Endothelial cell of umbilical vein (primary cell): Measurements from ENCODE around the gene RIPOR3. TPM values are rescaled to one million over a fixed set of nuclear protein-coding genes. Genes with fewer than 3 reads are reported as not detected.

Source experiments
- BruUV-seq: library from RNA; stranded (reverse); fragments of 400-500 nt; replicated peaks from 2 replicates; lab custom pipeline; 2021; lab: Mats Ljungman, UMichigan
- CTCF ChIA-PET: fragments of 300-600, 350-600 bp; sonication (Branson Sonifier 250); formaldehyde crosslinking; loops from one replicate; lab custom pipeline; 2021; ENCODE audit warnings: antibody characterized with exemption, inconsistent platforms; lab: Charles Lee
- POLR2A ChIA-PET: fragments of 300-600, 350-600 bp; sonication (Branson Sonifier 250); formaldehyde crosslinking; loops from one replicate; lab custom pipeline; 2021; ENCODE audit warnings: antibody characterized with exemption, inconsistent platforms; lab: Charles Lee
- DNase-seq: peaks from one replicate; pipeline ENCODE4 v3.0.0-alpha.2; 2011; ENCODE audit warnings: low read depth, low spot score
- FAIRE-seq: peaks from 2 replicates; lab custom pipeline; 2011; peaks lifted over from hg19 to GRCh38; lab: Jason Lieb, UNC
- H2AFZ ChIP-seq: 2 replicates; pipeline ENCODE4 v1.6.0; 2012; ENCODE audit warnings: low read depth, low read length, control low read depth, inconsistent platforms
- H3K27ac ChIP-seq: 2 replicates; pipeline ENCODE4 v1.5.1; 2011; ENCODE audit warnings: low read depth, mild to moderate bottlenecking, control low read depth, low read length, moderate library complexity; ENCODE audit not compliant: insufficient read depth
- H3K27me3 ChIP-seq, 2 experiments: 2 replicates each; pipeline versions ENCODE4 v1.6.0 to v1.6.1; 2011; ENCODE audit warnings: low read length in 2 of 2, mixed read lengths in 1 of 2; ENCODE audit not compliant: control insufficient read depth in 2 of 2, insufficient read depth in 2 of 2
- H3K36me3 ChIP-seq, 2 experiments: 2 replicates in 1 of 2; 3 replicates in 1 of 2; pipeline ENCODE4 v1.5.1; 2011; ENCODE audit warnings: low read length in 2 of 2, mild to moderate bottlenecking in 1 of 2, moderate library complexity in 1 of 2; ENCODE audit not compliant: control insufficient read depth in 2 of 2, insufficient read depth in 2 of 2; ENCODE audit errors: extremely low read depth in 1 of 2
- H3K4me1 ChIP-seq: 3 replicates; pipeline ENCODE4 v1.5.1; 2011; ENCODE audit warnings: mild to moderate bottlenecking, low read length; ENCODE audit not compliant: control insufficient read depth, insufficient read depth; ENCODE audit errors: extremely low read depth
- H3K4me2 ChIP-seq: 2 replicates; pipeline ENCODE4 v1.6.1; 2011; ENCODE audit warnings: low read length, control low read depth, mixed read lengths; ENCODE audit not compliant: insufficient read depth
- H3K4me3 ChIP-seq, 3 experiments: fragments of 200-600 bp in 1 of 3; sonication (generic), shearing (Covaris generic) in 1 of 3; replicated peaks in 1 of 3; 2 replicates each; pipeline ENCODE4 v1.5.1; 2011 to 2016; ENCODE audit warnings: control low read depth in 3 of 3, low read length in 3 of 3, mild to moderate bottlenecking in 2 of 3, inconsistent platforms in 1 of 3, low read depth in 1 of 3, moderate library complexity in 1 of 3; ENCODE audit not compliant: insufficient read depth in 1 of 3
- H3K79me2 ChIP-seq: 2 replicates; pipeline ENCODE4 v1.6.0; 2012; ENCODE audit warnings: low read length, inconsistent platforms; ENCODE audit not compliant: control insufficient read depth, insufficient read depth
- H3K9ac ChIP-seq: replicated peaks from 2 replicates; pipeline ENCODE3; 2011; ENCODE audit warnings: low read length, control low read depth; ENCODE audit not compliant: insufficient read depth; ENCODE audit errors: extremely low read depth
- H3K9me1 ChIP-seq: replicated peaks from 3 replicates; pipeline ENCODE4 v1.6.0; 2011; ENCODE audit warnings: mild to moderate bottlenecking, low read length; ENCODE audit not compliant: control insufficient read depth, insufficient read depth; ENCODE audit errors: extremely low read depth
- H3K9me3 ChIP-seq: replicated peaks from 2 replicates; pipeline ENCODE4 v1.5.1; 2012; ENCODE audit warnings: low read length, inconsistent platforms; ENCODE audit not compliant: control insufficient read depth, insufficient read depth
- H4K20me1 ChIP-seq: replicated peaks from 2 replicates; pipeline ENCODE3; 2011; ENCODE audit warnings: mild to moderate bottlenecking, low read length; ENCODE audit not compliant: control insufficient read depth, insufficient read depth; ENCODE audit errors: extremely low read depth
- EZH2 ChIP-seq: IDR thresholded peaks from 2 replicates; pipeline ENCODE4 v1.6.1; 2012; ENCODE audit warnings: borderline replicate concordance, low read depth, mild to moderate bottlenecking, moderate library complexity, low read length, inconsistent platforms; ENCODE audit not compliant: severe bottlenecking
- FOS ChIP-seq: IDR thresholded peaks from 2 replicates; pipeline ENCODE4 v1.6.1; 2011; ENCODE audit warnings: mild to moderate bottlenecking, low read length, moderate library complexity, borderline replicate concordance; ENCODE audit not compliant: insufficient read depth
- GATA2 ChIP-seq: IDR thresholded peaks from 2 replicates; pipeline ENCODE4 v1.7.0; 2011; ENCODE audit warnings: low read depth, mild to moderate bottlenecking, moderate library complexity, mixed read lengths, low read length; ENCODE audit not compliant: insufficient read length, insufficient read depth
- JUN ChIP-seq: IDR thresholded peaks from 2 replicates; pipeline ENCODE4 v1.6.1; 2011; ENCODE audit warnings: borderline replicate concordance, low read depth; ENCODE audit not compliant: insufficient read length, insufficient read depth
- MYC ChIP-seq: IDR thresholded peaks from one replicate; pipeline ENCODE4 v1.6.1; 2011; ENCODE audit warnings: mild to moderate bottlenecking, low read depth, low read length
- POLR2A ChIP-seq: IDR thresholded peaks from 2 replicates; pipeline ENCODE4 v1.6.1; 2012; ENCODE audit warnings: low read depth, mild to moderate bottlenecking, control low read depth, low read length
- POLR2AphosphoS5 ChIP-seq: IDR thresholded peaks from 2 replicates; pipeline ENCODE4 v1.6.1; 2012; ENCODE audit warnings: low read depth, mild to moderate bottlenecking, control low read depth, low read length, moderate library complexity; ENCODE audit not compliant: insufficient read depth
- dilution Hi-C: fragments of 300-500 bp; cut with MboI; formaldehyde crosslinking; loops from one replicate; pipeline ENCODE4 v1.15.0; 2019; ENCODE audit warnings: low sequenced_read_pairs; ENCODE audit not compliant: extremely low pct_ligation_motif_present
- intact Hi-C: fragments of 100-400 bp; cut with micrococcal nuclease; formaldehyde crosslinking; loops from one replicate; pipeline ENCODE4 v1.10.0; 2022
- polyA plus RNA-seq, 4 experiments: library from polyadenylated mRNA; depleted of rRNA in 3 of 4; stranded (reverse) in 3 of 4; unstranded in 1 of 4; fragments of >200 nt; gene quantifications; 2 replicates each; pipeline versions ENCODE4 v1.2.1 to v1.2.3, GENCODE V29; 2011 to 2012; ENCODE audit warnings: missing spikeins in 1 of 4
- total RNA-seq: library from RNA; stranded (reverse); gene quantifications from 2 replicates; pipeline ENCODE4 v1.2.3, GENCODE V29; 2021
- TF ChIP-seq, protein P1 (sequence below): IDR thresholded peaks from 2 replicates; pipeline ENCODE4 v1.6.1; 2011; ENCODE audit not compliant: insufficient read depth, insufficient read length
- TF ChIP-seq, protein P2 (sequence below), 2 donors: IDR thresholded peaks; 1 replicate in 1 of 2; 2 replicates in 1 of 2; pipeline ENCODE4 v1.5.1; 2011; ENCODE audit warnings: low read length in 2 of 2, mild to moderate bottlenecking in 2 of 2, moderate library complexity in 2 of 2, control low read depth in 1 of 2, inconsistent platforms in 1 of 2, low read depth in 1 of 2; ENCODE audit not compliant: insufficient read depth in 1 of 2; ENCODE audit errors: extremely low read depth in 1 of 2

RIPOR3 gene
- total and polyA plus RNA-seq, 2 donors (not counting 3 experiments of a cell fraction or from before 2014, with no cell fraction given) = not detected

DNA sequence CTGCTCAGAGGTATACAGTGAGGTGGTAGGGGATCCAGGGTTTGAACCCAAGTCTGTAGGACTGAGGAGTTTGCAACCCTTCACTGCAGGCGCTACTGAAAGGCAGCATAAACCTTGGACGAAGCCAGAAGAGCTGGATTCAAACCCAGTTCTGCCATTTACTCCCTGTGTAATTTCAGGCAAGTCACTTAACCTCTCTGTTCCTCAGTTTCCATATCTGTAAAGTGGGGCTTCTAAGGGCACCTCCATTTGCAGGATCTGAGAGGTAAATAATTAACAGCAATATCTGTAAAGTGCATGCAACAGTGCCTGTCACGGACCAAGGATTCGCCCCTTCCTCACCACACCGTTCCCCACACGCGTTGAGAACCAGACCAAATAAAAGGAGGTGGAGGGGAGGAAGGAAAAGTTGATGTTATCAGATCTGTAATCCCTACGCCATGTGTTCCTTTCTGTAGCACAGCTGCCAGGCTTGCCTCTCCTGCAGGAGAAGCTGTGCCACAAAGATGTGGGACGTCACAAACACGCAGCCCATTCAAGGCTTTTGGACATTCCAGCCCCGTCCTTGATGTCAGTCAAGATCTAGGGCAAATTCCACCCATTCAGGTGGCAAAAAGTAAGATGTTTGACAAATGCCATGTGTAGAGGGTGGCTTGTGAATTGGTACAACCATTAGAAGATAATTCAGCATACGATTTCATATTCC is 9.8 kb downstream of the RIPOR3 start:
- intact Hi-C loops (no loop called here), dilution Hi-C loops (no loop called here)
- Histone ChIP-seq H3K9ac (no peak overlapping the region), H3K36me3 (no peaks in the 10 kb centered on the region), H3K79me2 (no peaks in the 10 kb centered on the region), H4K20me1 (no peaks in the 10 kb centered on the region), H3K4me1 (no peaks in the 10 kb centered on the region), H3K27ac (no peak overlapping the region), H3K4me2 (no peak overlapping the region), H3K9me1 (no peaks in the 10 kb centered on the region), H3K27me3 (peaks cover 0 to 2% of the 10 kb centered on the region in 2 experiments), H2AFZ (no peak overlapping the region), H3K4me3 (no peak overlapping the region), H3K9me3 (no peaks in the 10 kb centered on the region)
- no TSS peak for BruUV-seq
- no peak for FAIRE-seq
- ChIA-PET CTCF (interaction anchor here (0.6 to 1.3 kb wide), 3 partner anchors 15 to 48 kb away, joined by 3 to 4 read pairs (median 3); no protein-coding TSS in a partner anchor), POLR2A (no interaction called here)
- TF ChIP-seq GATA2 (no peak), MYC (no peak), EZH2 (no peak), FOS (no peak), POLR2A (no peak), POLR2AphosphoS5 (no peak), JUN (no peak)
- TF ChIP-seq, protein P1, sequence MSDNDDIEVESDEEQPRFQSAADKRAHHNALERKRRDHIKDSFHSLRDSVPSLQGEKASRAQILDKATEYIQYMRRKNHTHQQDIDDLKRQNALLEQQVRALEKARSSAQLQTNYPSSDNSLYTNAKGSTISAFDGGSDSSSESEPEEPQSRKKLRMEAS = no peak
- TF ChIP-seq, protein P2, sequence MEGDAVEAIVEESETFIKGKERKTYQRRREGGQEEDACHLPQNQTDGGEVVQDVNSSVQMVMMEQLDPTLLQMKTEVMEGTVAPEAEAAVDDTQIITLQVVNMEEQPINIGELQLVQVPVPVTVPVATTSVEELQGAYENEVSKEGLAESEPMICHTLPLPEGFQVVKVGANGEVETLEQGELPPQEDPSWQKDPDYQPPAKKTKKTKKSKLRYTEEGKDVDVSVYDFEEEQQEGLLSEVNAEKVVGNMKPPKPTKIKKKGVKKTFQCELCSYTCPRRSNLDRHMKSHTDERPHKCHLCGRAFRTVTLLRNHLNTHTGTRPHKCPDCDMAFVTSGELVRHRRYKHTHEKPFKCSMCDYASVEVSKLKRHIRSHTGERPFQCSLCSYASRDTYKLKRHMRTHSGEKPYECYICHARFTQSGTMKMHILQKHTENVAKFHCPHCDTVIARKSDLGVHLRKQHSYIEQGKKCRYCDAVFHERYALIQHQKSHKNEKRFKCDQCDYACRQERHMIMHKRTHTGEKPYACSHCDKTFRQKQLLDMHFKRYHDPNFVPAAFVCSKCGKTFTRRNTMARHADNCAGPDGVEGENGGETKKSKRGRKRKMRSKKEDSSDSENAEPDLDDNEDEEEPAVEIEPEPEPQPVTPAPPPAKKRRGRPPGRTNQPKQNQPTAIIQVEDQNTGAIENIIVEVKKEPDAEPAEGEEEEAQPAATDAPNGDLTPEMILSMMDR (IDR thresholded peaks at IDR 0.05; ENCODE audit: extremely low read depth in 1 of 2, insufficient read depth in 1 of 2, low read depth in 1 of 2, low read length in 2 of 2) = no peak
- DNase-seq = no peak
